Measurements from ENCODE around the gene RBP3.

- TF ChIP-seq CTCF (optimal IDR thresholded peaks at IDR 0.05 in 1 of 3, IDR thresholded peaks at IDR 0.05 in 1 of 3, conservative IDR thresholded peaks at IDR 0.05 in 1 of 3; ENCODE audit: extremely low read depth in 1 of 3, insufficient read depth in 2 of 3, low read length in 3 of 3) (no peak), EZH2 (IDR thresholded peaks at IDR 0.05; ENCODE audit: low read length) (no peak)
Observed at GRCh38 chr10:47308775-47309174, 39.4 kb upstream of the RBP3 start.

Measured in keratinocyte (primary cell).